Mesothelial cell of epicardium (in vitro differentiated cells): ENCODE data around the gene REPIN1. TPM values are rescaled to one million over a fixed set of nuclear protein-coding genes. Genes with fewer than 3 reads are reported as not detected.

Experiments used
- DNase-seq, 2 experiments: peaks; one replicate each; pipeline ENCODE4 v3.0.0; 2021; ENCODE audit warnings: low spot score in 2 of 2; ENCODE audit not compliant: unreplicated experiment in 2 of 2
- H3K27ac Mint-ChIP-seq: 2 replicates; pipeline ENCODE4 v1.8.0; 2021; ENCODE audit warnings: mixed read lengths
- H3K27me3 Mint-ChIP-seq: 2 replicates; pipeline ENCODE4 v1.8.0; 2021; ENCODE audit warnings: low read depth, mixed read lengths
- H3K36me3 Mint-ChIP-seq: 2 replicates; pipeline ENCODE4 v1.8.0; 2021; ENCODE audit warnings: mixed read lengths
- H3K4me1 Mint-ChIP-seq: 2 replicates; pipeline ENCODE4 v1.8.0; 2021; ENCODE audit warnings: mixed read lengths
- H3K4me3 Mint-ChIP-seq: 2 replicates; pipeline ENCODE4 v1.8.0; 2021; ENCODE audit warnings: mild to moderate bottlenecking, moderate library complexity, mixed read lengths
- H3K9me3 Mint-ChIP-seq: 2 replicates; pipeline ENCODE4 v1.8.0; 2021; ENCODE audit warnings: mixed read lengths
- CTCF ChIP-seq: fragments of 200-600 bp; sonication (generic); IDR thresholded peaks from one replicate; pipeline ENCODE4 v1.5.0; 2021; ENCODE audit warnings: antibody characterized with exemption; ENCODE audit not compliant: unreplicated experiment
- total RNA-seq: library from RNA; stranded (reverse); gene quantifications from 3 replicates; pipeline ENCODE4 v1.2.1, GENCODE V29; 2021

The REPIN1 gene
- total RNA-seq, 1 donor from 2014 or later, result 148 TPM

GRCh38 chr7:150363370-150363769 is 5.3 kb upstream of the REPIN1 start:
- Mint-ChIP-seq H3K27ac (no peak overlapping the region), H3K27me3 (no peaks in the 10 kb centered on the region), H3K36me3 (no peaks in the 10 kb centered on the region), H3K9me3 (no peaks in the 10 kb centered on the region), H3K4me1 (peaks cover 36% of the 10 kb centered on the region), H3K4me3 (no peak overlapping the region)
- no peak for DNase-seq
- no peak for TF ChIP-seq CTCF

GRCh38 chr7:150363872-150364271 is 4.8 kb upstream of the REPIN1 start:
- Mint-ChIP-seq H3K4me3 (no peak overlapping the region), H3K9me3 (no peaks in the 10 kb centered on the region), H3K27ac (no peak overlapping the region), H3K27me3 (no peaks in the 10 kb centered on the region), H3K4me1 (peaks cover 36% of the 10 kb centered on the region), H3K36me3 (no peaks in the 10 kb centered on the region)
- DNase-seq, result no peak
- no peak for TF ChIP-seq CTCF

- Mint-ChIP-seq H3K27ac (no peak overlapping the region), H3K4me3 (no peak overlapping the region)
Observed at GRCh38 chr7:150365194-150365593, 3.4 kb upstream of the REPIN1 start.

GRCh38 chr7:150365673-150366398 is 2.8 kb upstream of the REPIN1 start:
- Mint-ChIP-seq H3K9me3 (no peaks in the 10 kb centered on the region), H3K27ac (peak overlapping the region; percentile 97), H3K4me3 (no peak overlapping the region), H3K4me1 (peaks cover 55% of the 10 kb centered on the region), H3K36me3 (no peaks in the 10 kb centered on the region), H3K27me3 (no peaks in the 10 kb centered on the region)
- DNase-seq, result no peak
- no peak for TF ChIP-seq CTCF

More at GRCh38 chr7:150365194-150365593, 3.4 kb upstream of the REPIN1 start:
- TF ChIP-seq CTCF, result no peak
- Mint-ChIP-seq H3K4me1 (peaks cover 49% of the 10 kb centered on the region), H3K9me3 (no peaks in the 10 kb centered on the region), H3K27me3 (no peaks in the 10 kb centered on the region), H3K36me3 (no peaks in the 10 kb centered on the region)
- no peak for DNase-seq

GRCh38 chr7:150367677-150368095 is 936 bp upstream of the REPIN1 start:
- no peak for DNase-seq
- H3K27me3 Mint-ChIP-seq, result no peaks in the 10 kb centered on the region
- peak overlapping the region; percentile 76 for H3K4me3 Mint-ChIP-seq
- no peaks in the 10 kb centered on the region for H3K9me3 Mint-ChIP-seq
- no peak for TF ChIP-seq CTCF
- H3K4me1 Mint-ChIP-seq, result peaks cover 44% of the 10 kb centered on the region
- no peaks in the 10 kb centered on the region for H3K36me3 Mint-ChIP-seq
- peak overlapping the region; percentile 97 for H3K27ac Mint-ChIP-seq
